DND-41 (cell line): ENCODE data around the gene ZDHHC14.

ENCODE experiments used
- CTCF ChIP-seq: IDR thresholded peaks from 2 replicates; pipeline ENCODE4 v1.5.1; 2012; ENCODE audit warnings: borderline replicate concordance, low read length, moderate library complexity, mild to moderate bottlenecking; ENCODE audit not compliant: poor library complexity, severe bottlenecking; ENCODE audit errors: extremely low read depth
- EZH2 ChIP-seq: IDR thresholded peaks from 3 replicates; pipeline ENCODE4 v1.6.1; 2012; ENCODE audit warnings: borderline replicate concordance, low read depth, mild to moderate bottlenecking, moderate library complexity, low read length, inconsistent platforms; ENCODE audit not compliant: severe bottlenecking

- TF ChIP-seq CTCF, result no peak
- no peak for TF ChIP-seq EZH2
These were observed 8.3 kb upstream of the ZDHHC14 start for GRCh38 chr6:157372501-157373280.
